HS-27A (cell line): ENCODE data around the gene RABGAP1L.
"Not testable (repeated sequence)": the region's sequence is repeated elsewhere in the genome, so short reads cannot be mapped to it uniquely, and the experiment has no call there.

ENCODE experiments used
- DNase-seq: peaks from one replicate; pipeline ENCODE4 v3.0.0-alpha.2; 2012; ENCODE audit warnings: low read depth, missing footprints

RABGAP1L gene

DNA sequence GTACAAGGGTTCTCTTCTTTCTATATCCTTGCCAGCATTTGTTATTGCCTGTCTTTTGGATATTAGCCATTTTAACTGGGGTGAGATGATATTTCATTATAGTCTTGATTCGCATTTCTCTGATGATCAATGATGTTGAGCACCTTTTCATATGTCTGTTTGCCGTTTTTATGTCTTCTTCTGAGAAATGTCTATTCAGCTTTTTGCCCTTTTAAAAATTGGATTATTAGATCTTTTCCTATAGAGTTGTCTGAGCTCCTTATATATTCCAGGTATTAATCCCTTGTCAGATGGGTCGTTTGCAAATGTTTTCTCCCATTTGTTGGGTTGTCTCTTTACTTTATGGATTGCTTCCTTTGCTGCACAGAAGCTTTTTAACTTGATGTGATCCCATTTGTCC lies 883.3 kb downstream of the RABGAP1L start:
- no peak for DNase-seq

DNA sequence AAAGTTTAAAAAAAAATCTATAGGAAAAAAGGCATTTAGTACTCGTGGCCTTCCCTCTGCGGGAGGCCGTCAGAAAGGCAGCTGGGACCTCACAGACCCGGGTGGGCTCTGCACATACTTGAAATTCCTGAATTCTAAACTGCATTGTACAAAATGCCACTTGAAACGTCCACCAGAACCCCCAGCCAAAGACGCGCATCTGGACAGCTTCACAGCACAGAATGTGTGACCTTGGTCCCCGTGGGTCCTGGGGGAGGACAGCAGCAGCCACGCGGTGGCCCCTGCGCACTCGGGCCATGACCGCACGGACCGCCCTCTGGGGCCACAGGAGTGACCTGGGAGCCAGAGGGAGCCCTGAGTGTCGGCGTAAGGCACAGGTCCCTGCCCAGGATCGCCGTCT lies 884.5 kb downstream of the RABGAP1L start:
- DNase-seq: no peak

DNA sequence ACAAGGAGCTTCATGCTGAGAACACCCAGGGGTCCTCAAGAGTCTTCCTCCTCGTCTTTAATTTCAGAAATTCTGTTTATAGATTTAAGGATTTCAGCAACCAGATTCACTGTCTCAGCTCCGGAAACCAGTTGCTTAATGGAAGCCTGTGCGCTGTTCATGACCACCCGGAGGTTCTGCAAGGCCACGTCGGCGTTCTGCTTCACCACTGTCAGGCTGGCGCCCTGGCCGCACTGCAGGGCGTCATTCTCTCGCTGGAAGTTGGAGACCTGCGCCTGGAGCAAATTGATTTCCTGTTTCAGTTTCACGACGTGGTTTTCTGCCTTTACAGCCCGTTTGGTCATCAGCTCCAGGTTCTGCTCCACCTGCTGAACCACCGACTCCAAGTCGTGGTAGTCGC lies 885.3 kb downstream of the RABGAP1L start:
- not testable (repeated sequence) for DNase-seq
